Mesothelial cell of epicardium (in vitro differentiated cells): ENCODE data around the gene OLFM1. TPM values are rescaled to one million over a fixed set of nuclear protein-coding genes. Genes with fewer than 3 reads are reported as not detected.

Experiments
- DNase-seq, 2 experiments: peaks; one replicate each; pipeline ENCODE4 v3.0.0; 2021; ENCODE audit warnings: low spot score in 2 of 2; ENCODE audit not compliant: unreplicated experiment in 2 of 2
- H3K27ac Mint-ChIP-seq: 2 replicates; pipeline ENCODE4 v1.8.0; 2021; ENCODE audit warnings: mixed read lengths
- H3K27me3 Mint-ChIP-seq: 2 replicates; pipeline ENCODE4 v1.8.0; 2021; ENCODE audit warnings: low read depth, mixed read lengths
- H3K36me3 Mint-ChIP-seq: 2 replicates; pipeline ENCODE4 v1.8.0; 2021; ENCODE audit warnings: mixed read lengths
- H3K4me1 Mint-ChIP-seq: 2 replicates; pipeline ENCODE4 v1.8.0; 2021; ENCODE audit warnings: mixed read lengths
- H3K4me3 Mint-ChIP-seq: 2 replicates; pipeline ENCODE4 v1.8.0; 2021; ENCODE audit warnings: mild to moderate bottlenecking, moderate library complexity, mixed read lengths
- H3K9me3 Mint-ChIP-seq: 2 replicates; pipeline ENCODE4 v1.8.0; 2021; ENCODE audit warnings: mixed read lengths
- total RNA-seq: library from RNA; stranded (reverse); gene quantifications from 3 replicates; pipeline ENCODE4 v1.2.1, GENCODE V29; 2021
- TF ChIP-seq, protein P1 (sequence below): fragments of 200-600 bp; sonication (generic); IDR thresholded peaks from one replicate; pipeline ENCODE4 v1.5.0; 2021; ENCODE audit warnings: antibody characterized with exemption; ENCODE audit not compliant: unreplicated experiment

Gene OLFM1
- total RNA-seq, 1 donor from 2014 or later = 2.0 TPM

DNA sequence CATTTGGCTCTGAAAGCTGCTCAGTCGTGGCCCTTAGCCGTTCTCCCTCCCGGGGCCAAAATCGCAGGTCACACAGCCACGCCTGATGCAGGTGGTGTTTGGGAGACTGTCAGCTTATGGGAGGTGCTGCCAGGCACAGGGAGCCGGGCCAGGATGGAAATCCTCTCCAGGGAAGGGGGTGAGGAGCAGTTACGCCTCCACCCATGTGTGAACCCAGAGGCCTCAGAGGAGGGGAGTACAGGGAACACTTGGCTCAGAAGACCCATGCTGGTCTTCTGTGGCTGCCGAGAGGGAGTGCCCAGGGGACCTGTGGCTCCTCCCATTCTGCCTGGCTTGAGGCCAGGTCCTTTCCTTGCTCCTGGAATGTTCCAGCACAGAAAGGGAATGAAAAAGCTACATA, 3.6 kb upstream of the OLFM1 start:
- H3K27ac Mint-ChIP-seq = no peak overlapping the region
- H3K9me3 Mint-ChIP-seq = no peaks in the 10 kb centered on the region
- H3K4me1 Mint-ChIP-seq = peaks cover 6% of the 10 kb centered on the region
- TF ChIP-seq, protein P1, sequence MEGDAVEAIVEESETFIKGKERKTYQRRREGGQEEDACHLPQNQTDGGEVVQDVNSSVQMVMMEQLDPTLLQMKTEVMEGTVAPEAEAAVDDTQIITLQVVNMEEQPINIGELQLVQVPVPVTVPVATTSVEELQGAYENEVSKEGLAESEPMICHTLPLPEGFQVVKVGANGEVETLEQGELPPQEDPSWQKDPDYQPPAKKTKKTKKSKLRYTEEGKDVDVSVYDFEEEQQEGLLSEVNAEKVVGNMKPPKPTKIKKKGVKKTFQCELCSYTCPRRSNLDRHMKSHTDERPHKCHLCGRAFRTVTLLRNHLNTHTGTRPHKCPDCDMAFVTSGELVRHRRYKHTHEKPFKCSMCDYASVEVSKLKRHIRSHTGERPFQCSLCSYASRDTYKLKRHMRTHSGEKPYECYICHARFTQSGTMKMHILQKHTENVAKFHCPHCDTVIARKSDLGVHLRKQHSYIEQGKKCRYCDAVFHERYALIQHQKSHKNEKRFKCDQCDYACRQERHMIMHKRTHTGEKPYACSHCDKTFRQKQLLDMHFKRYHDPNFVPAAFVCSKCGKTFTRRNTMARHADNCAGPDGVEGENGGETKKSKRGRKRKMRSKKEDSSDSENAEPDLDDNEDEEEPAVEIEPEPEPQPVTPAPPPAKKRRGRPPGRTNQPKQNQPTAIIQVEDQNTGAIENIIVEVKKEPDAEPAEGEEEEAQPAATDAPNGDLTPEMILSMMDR = no peak
- H3K27me3 Mint-ChIP-seq = peaks cover 88% of the 10 kb centered on the region
- no peak for DNase-seq
- H3K4me3 Mint-ChIP-seq = no peak overlapping the region
- no peaks in the 10 kb centered on the region for H3K36me3 Mint-ChIP-seq

DNA sequence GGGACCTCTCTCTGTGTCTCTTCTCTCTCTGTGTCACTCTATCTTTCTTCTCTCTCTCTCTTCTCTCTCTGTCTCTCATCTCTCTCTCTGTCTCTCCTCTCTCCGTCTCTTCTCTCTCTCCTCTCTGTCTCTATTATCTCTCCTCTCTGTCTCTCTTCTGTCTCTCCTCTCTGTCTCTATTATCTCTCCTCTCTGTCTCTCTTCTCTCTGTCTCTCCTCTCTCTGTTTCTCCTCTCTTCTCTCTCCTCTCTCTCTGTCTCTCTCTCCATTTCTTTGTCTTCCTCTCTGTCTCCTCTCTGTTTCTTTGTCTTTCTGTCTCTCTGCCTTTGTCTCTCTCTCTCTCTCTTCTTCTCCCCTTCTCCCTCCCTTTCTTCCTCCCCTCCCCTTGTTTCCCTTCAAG, 3.2 kb upstream of the OLFM1 start:
- Mint-ChIP-seq H3K4me1 (peaks cover 6% of the 10 kb centered on the region), H3K27me3 (peaks cover 88% of the 10 kb centered on the region), H3K4me3 (no peak overlapping the region), H3K9me3 (no peaks in the 10 kb centered on the region), H3K36me3 (no peaks in the 10 kb centered on the region), H3K27ac (no peak overlapping the region)
- DNase-seq = no peak
- TF ChIP-seq, protein P1 = no peak

DNA sequence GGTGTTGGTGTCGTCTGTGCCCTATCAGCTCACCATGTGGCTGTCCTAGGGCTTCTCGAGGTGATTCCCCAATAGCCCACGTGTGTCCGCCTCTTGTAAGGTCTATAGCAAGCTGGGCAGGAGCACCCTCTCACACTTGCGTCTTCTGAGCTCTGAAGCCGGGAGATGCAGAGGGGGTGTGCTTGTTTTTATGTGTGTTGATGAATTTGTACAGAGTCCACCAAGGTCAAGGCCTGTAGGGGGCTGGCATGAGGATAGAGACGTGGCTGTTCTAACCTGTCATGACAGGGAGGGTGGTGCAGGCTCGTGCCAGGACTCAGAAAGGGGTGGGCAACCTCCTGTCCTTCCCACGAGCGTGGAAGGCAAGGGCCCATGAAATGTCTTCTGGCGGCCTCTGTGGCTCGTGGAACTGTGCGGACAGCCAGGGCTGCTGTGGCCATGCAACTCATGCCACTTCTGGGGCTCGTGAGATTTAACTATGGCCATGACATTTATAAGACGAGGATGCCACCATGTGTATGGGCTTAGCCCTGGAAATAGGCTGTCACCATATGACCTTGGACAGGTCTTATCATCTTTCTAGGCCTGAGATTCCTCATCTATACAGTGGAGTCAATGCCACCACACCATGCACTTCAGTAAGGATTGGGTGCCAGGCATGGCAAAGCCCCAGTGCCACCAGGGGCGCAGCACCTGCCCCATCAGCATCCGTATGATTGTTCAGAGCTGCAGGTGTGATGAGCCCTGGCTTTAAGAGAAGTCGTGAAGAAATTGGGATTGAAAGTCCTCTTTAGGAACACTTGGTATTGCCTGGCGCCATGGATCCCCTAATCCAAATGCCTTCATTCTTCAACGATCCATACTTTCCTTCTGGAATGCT, 2.3 kb upstream of the OLFM1 start:
- no peak overlapping the region for H3K4me3 Mint-ChIP-seq
- H3K9me3 Mint-ChIP-seq = no peaks in the 10 kb centered on the region
- H3K27ac Mint-ChIP-seq = no peak overlapping the region
- H3K27me3 Mint-ChIP-seq = peaks cover 88% of the 10 kb centered on the region
- peaks cover 6% of the 10 kb centered on the region for H3K4me1 Mint-ChIP-seq
- TF ChIP-seq, protein P1 = no peak
- DNase-seq = no peak
- no peaks in the 10 kb centered on the region for H3K36me3 Mint-ChIP-seq

DNA sequence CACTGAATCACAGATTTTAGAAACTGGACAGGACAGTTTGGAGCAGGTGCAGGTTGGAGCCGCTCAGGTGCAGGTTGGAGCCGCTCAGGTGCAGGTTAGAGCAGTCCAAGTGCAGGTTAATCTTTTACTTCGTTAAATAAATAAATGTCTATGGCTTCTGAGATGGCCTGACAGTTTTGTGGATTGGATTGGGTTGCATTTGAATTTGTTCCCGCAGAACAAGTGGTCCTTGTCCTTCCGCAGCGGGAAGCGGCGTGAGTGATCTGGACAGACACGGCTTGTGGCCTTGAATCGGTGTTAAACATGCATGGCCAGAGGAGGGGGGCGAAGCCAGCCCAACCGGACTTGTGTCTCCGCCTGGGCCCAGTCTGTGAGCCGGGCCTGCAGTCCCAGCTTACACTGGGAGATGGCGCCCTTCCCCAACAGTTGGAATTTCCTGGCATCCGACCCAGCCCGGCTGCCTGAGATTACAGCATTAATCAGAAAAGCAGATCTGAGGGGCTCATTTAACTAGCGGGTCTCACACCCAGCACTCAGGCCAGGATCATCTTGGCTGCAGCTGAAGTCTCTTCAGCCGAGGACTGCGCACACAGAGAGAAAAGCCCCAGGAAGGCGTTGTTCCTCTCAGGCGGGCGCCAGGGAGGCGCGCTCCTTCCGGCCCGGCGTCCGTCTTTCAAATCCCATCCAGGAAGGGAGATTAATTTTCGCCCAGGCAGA, 1.5 kb upstream of the OLFM1 start:
- H3K27ac Mint-ChIP-seq = no peak overlapping the region
- no peaks in the 10 kb centered on the region for H3K9me3 Mint-ChIP-seq
- no peaks in the 10 kb centered on the region for H3K36me3 Mint-ChIP-seq
- H3K27me3 Mint-ChIP-seq = peaks cover 89% of the 10 kb centered on the region
- H3K4me3 Mint-ChIP-seq = peak overlapping the region; percentile 50
- peaks cover 6% of the 10 kb centered on the region for H3K4me1 Mint-ChIP-seq
- DNase-seq = peak; percentile 56 to 93
- TF ChIP-seq, protein P1 = peak; percentile 91

DNA sequence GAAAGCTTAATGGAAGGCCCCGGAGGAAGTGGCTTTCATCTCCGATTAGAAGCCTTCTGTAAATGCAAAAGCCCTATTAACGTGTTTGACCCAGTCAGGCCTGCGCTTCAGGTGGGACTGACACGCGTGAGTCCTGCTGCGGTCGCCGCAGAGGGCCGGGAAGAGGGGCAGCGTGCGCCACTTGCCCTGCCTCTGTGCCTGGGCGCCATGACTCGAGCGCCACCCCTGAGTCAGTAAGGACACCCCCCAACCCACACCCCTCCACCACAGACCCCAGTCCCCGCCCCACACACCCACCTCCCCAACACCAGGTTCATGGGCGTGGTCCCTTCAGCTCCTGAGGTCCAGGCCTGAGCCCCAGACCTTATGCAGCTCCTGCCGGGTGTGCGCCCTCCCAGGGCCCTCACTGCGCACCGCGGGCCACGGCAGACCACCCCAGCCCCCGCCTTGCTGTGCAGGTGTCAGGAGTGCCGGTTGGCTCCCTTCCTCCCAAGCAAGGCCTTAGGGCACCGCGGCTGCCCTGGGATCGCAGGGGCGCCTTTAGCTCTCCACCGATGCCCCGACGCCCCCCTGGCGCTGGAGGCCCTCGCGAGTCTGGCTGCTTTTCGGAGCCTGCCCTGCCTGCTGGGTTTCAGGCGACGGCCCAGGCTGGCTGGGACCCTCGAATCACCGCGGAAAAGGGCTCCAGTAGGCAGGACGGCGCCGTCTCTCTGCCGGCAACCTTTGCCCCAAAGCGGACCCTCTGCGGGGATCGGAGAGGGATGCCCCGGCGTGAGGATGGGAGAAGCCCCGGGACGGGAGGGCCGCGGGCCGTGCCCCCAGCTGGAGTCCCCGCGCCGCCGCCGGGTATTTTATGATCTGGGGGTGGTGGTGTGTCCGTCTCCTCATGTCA, 625 bp upstream of the OLFM1 start:
- Mint-ChIP-seq H3K9me3 (no peaks in the 10 kb centered on the region), H3K27ac (no peak overlapping the region), H3K4me1 (peaks cover 6% of the 10 kb centered on the region), H3K36me3 (no peaks in the 10 kb centered on the region), H3K4me3 (peak overlapping the region; percentile 50), H3K27me3 (peaks cover 89% of the 10 kb centered on the region)
- TF ChIP-seq, protein P1 = no peak
- no peak for DNase-seq
